K562 (cell line): ENCODE results near the gene IL10RB. TPM values are rescaled to one million over a fixed set of nuclear protein-coding genes. Genes with fewer than 3 reads are reported as not detected.

Source experiments
- ARHGAP35 ChIP-seq: fragments of 450-650 bp; IDR thresholded peaks from 2 replicates; pipeline ENCODE4 v1.6.1; 2018; ENCODE audit not compliant: partially characterized antibody
- ATF6 ChIP-seq: sonication (generic); formaldehyde crosslinking; IDR thresholded peaks from 2 replicates; pipeline ENCODE4 v1.4.0; 2020; ENCODE audit warnings: mild to moderate bottlenecking, missing genetic modification reagents
- BCL6 ChIP-seq: fragments of 250-450 bp; sonication (Bioruptor Pico); IDR thresholded peaks from 2 replicates; pipeline ENCODE4 v1.4.0; 2020
- BRD9 ChIP-seq: fragments of 450-650 bp; IDR thresholded peaks from 2 replicates; pipeline ENCODE4 v1.6.1; 2018; ENCODE audit warnings: low read depth; ENCODE audit not compliant: partially characterized antibody
- CBFA2T3 ChIP-seq: fragments of 450-650 bp; IDR thresholded peaks from 2 replicates; pipeline ENCODE4 v1.6.1; 2017
- ESRRB ChIP-seq: fragments of 250-450 bp; sonication (Bioruptor Pico); IDR thresholded peaks from 2 replicates; pipeline ENCODE4 v1.5.0; 2020; ENCODE audit warnings: mild to moderate bottlenecking, moderate library complexity, borderline replicate concordance
- GTF2B ChIP-seq: IDR thresholded peaks from 2 replicates; pipeline ENCODE4 v1.6.1; 2011; ENCODE audit not compliant: insufficient read length; ENCODE audit errors: extremely low read depth
- HDAC1 ChIP-seq, 2 experiments: fragments of 450-650 bp; IDR thresholded peaks; 2 replicates each; pipeline ENCODE4 v1.6.1; 2016 to 2017; ENCODE audit warnings: inconsistent platforms in 1 of 2, mild to moderate bottlenecking in 1 of 2, moderate library complexity in 1 of 2
- HDAC6 ChIP-seq: IDR thresholded peaks from 2 replicates; pipeline ENCODE4 v1.6.1; 2012; ENCODE audit warnings: low read depth, mild to moderate bottlenecking, control low read depth, inconsistent platforms, low read length, moderate library complexity
- KLF6 ChIP-seq: fragments of 250-450 bp; sonication (Bioruptor Pico); IDR thresholded peaks from 2 replicates; pipeline ENCODE4 v1.4.0; 2020; ENCODE audit warnings: mild to moderate bottlenecking, moderate library complexity, borderline replicate concordance
- L3MBTL2 ChIP-seq: fragments of 450-650 bp; IDR thresholded peaks from 2 replicates; pipeline ENCODE4 v1.6.1; 2016; ENCODE audit warnings: mild to moderate bottlenecking, moderate library complexity
- LCOR ChIP-seq: sonication (generic); formaldehyde crosslinking; IDR thresholded peaks from 2 replicates; pipeline ENCODE4 v1.8.0; 2022; ENCODE audit warnings: mild to moderate bottlenecking, missing genetic modification reagents
- MEF2D ChIP-seq: conservative IDR thresholded peaks from 2 replicates; pipeline ENCODE4 v1.6.1; 2016; ENCODE audit warnings: low read depth, missing genetic modification characterization, missing compliant biosample characterization
- NR2C1 ChIP-seq, 2 experiments: fragments of 450-650 bp; IDR thresholded peaks; 2 replicates each; pipeline ENCODE4 v1.6.1; 2017; ENCODE audit warnings: mild to moderate bottlenecking in 2 of 2, antibody characterized with exemption in 1 of 2, inconsistent platforms in 1 of 2, missing compliant biosample characterization in 1 of 2, missing genetic modification characterization in 1 of 2
- PTBP1 ChIP-seq: fragments of 200-400 bp; formaldehyde crosslinking; IDR thresholded peaks from 2 replicates; pipeline ENCODE4 v1.6.1; 2017; ENCODE audit warnings: low read depth, low read length
- RFX1 ChIP-seq: fragments of 450-650 bp; IDR thresholded peaks from 2 replicates; pipeline ENCODE4 v1.6.1; 2016; ENCODE audit warnings: mild to moderate bottlenecking, moderate library complexity
- SIN3A ChIP-seq, 2 experiments: fragments of 150-350 bp in 1 of 2; IDR thresholded peaks; 2 replicates each; pipeline ENCODE4 v1.6.1; 2011 to 2016; ENCODE audit warnings: borderline replicate concordance in 2 of 2, low read depth in 2 of 2, low read length in 2 of 2, mild to moderate bottlenecking in 2 of 2, moderate library complexity in 2 of 2; ENCODE audit not compliant: control insufficient read depth in 1 of 2
- SMAD4 ChIP-seq: fragments of 250-450 bp; sonication (Bioruptor Pico); conservative IDR thresholded peaks from 2 replicates; pipeline ENCODE4 v1.8.0; 2021; ENCODE audit warnings: inconsistent platforms, mild to moderate bottlenecking, moderate library complexity
- SNIP1 ChIP-seq: fragments of 450-650 bp; IDR thresholded peaks from 2 replicates; pipeline ENCODE4 v1.7.1; 2017; ENCODE audit warnings: low read depth, mild to moderate bottlenecking
- ZNF41 ChIP-seq: fragments of 250-450 bp; sonication (Bioruptor Pico); conservative IDR thresholded peaks from 2 replicates; pipeline ENCODE4 v1.4.0; 2020; ENCODE audit warnings: mild to moderate bottlenecking
- ZNF766 ChIP-seq: fragments of 200-800 bp; sonication (Bioruptor generic); conservative IDR thresholded peaks from 2 replicates; pipeline ENCODE4 v1.6.1; 2016; ENCODE audit warnings: missing genetic modification characterization, missing compliant biosample characterization
- ZSCAN32 ChIP-seq: fragments of 450-650 bp; formaldehyde crosslinking; IDR thresholded peaks from 2 replicates; pipeline ENCODE4 v1.4.0; 2020; ENCODE audit warnings: mild to moderate bottlenecking, moderate library complexity
- polyA plus RNA-seq, 8 experiments: library from polyadenylated mRNA; depleted of rRNA in 4 of 8; stranded (reverse) in 5 of 8; unstranded in 3 of 8; fragments of >200 nt; fragmentation: Nextera tagmentation in 2 of 8; fragmentation: Illumina TruSeq in 1 of 8; extraction: Ambion mirVana in 2 of 8; extraction: Trizol in 1 of 8; gene quantifications; 2 replicates each; pipeline versions ENCODE4 v1.2.1 to v1.2.3, GENCODE V29; 2011 to 2014; ENCODE audit warnings: inconsistent platforms in 1 of 8, missing spikeins in 1 of 8
- total RNA-seq, 7 experiments: library from RNA; depleted of rRNA in 6 of 7; stranded (reverse); fragments of >200 nt in 6 of 7; fragmentation: Illumina TruSeq in 2 of 7; extraction: Trizol in 2 of 7; gene quantifications; 2 replicates each; pipeline versions ENCODE4 v1.2.1 to v1.2.3, GENCODE V29; 2011 to 2021; ENCODE audit warnings: low replicate concordance in 1 of 7
- TF ChIP-seq, protein P1 (sequence below): fragments of 450-650 bp; conservative IDR thresholded peaks from 2 replicates; pipeline ENCODE4 v1.6.1; 2016; ENCODE audit warnings: missing genetic modification characterization, low read depth, mild to moderate bottlenecking, control low read depth, missing compliant biosample characterization
- TF ChIP-seq, protein P2 (sequence below): fragments of 250-450 bp; sonication (Bioruptor Pico); IDR thresholded peaks from 2 replicates; pipeline ENCODE4 v1.8.0; 2021; ENCODE audit warnings: moderate library complexity, mild to moderate bottlenecking, inconsistent platforms

Gene IL10RB
- total and polyA plus RNA-seq, 9 of the 15 experiments (the other 6 are each of a cell fraction or from before 2014, with no cell fraction given), result 10.9 to 33.8 (median 23.0) TPM

DNA sequence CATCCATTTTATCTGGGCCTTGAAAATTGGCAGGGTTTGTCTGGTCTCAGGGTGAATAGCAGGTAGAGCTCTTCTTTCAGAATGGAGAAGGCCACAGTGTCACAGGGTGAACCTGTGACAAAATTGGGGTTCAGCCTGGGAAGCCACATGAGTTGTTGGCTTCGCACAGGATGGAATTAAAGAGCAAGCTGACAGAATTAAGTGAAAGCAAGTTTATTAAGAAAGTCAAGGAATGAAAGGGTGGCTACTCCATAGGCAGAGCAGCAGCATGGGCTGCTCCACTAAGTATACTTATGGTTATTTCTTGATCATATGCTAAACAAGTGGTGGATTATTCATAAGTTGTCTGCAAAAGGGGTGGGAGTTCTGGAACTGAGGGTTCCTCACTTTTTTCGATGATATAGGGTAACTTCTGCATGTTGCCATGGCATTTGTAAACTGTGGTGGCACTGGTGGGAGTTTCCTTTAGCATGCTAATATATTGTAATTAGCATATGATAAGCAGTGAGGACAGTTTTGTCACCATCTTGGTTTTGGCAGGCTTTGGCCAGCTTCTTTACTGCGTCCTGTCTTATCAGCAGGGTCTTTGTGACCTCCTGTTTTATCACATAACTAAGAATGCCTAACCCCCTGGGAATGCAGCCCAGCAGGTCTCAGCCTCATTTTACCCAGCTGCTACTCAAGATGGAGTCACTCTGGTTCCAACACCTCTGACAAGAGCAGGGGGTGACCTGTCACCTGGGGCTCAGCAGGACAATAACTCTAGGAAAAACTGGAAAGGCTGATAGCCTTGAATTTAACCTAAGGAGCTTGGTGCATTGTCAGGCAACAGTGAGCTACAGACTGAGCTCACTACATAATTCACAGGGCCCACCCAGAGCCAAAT lies 31.3 kb upstream of the IL10RB start (continued):
- TF ChIP-seq, protein P1, sequence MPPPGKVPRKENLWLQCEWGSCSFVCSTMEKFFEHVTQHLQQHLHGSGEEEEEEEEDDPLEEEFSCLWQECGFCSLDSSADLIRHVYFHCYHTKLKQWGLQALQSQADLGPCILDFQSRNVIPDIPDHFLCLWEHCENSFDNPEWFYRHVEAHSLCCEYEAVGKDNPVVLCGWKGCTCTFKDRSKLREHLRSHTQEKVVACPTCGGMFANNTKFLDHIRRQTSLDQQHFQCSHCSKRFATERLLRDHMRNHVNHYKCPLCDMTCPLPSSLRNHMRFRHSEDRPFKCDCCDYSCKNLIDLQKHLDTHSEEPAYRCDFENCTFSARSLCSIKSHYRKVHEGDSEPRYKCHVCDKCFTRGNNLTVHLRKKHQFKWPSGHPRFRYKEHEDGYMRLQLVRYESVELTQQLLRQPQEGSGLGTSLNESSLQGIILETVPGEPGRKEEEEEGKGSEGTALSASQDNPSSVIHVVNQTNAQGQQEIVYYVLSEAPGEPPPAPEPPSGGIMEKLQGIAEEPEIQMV (tag), result 0 out of 2 replicates have a peak, but pooled peaks have one; percentile 45
- TF ChIP-seq BRD9 (no peak), RFX1 (peak; percentile 61), CBFA2T3 (no peak), ZNF766 (CRISPR knock-in tag) (peak; percentile 63; the same call in 1 of the 2 replicates), L3MBTL2 (no peak), ARHGAP35 (no peak), SIN3A (IDR thresholded peaks at IDR 0.05; ENCODE audit: borderline replicate concordance in 2 of 2, control insufficient read depth in 1 of 2, low read depth in 2 of 2, low read length in 2 of 2) (peak in 1 of 2 experiments; percentile 52; a peak in 1 of 4 replicates), ZNF41 (CRISPR knock-in tag) (peak; percentile 49; the same call in 1 of the 2 replicates), NR2C1 (IDR thresholded peaks at IDR 0.05) (no peak), NR2C1 (tag; IDR thresholded peaks at IDR 0.05) (peak; percentile 77), BCL6 (CRISPR knock-in tag) (peak; percentile 35; the same call in 1 of the 2 replicates), SNIP1 (no peak), ESRRB (no peak), SMAD4 (CRISPR knock-in tag) (0 out of 2 replicates have a peak, but pooled peaks have one; percentile 44), KLF6 (peak; percentile 59; the same call in 1 of the 2 replicates), HDAC1 (IDR thresholded peaks at IDR 0.05) (no peak), HDAC6 (no peak), ATF6 (CRISPR knock-in tag) (no peak), LCOR (CRISPR knock-in tag) (no peak), MEF2D (tag) (0 out of 2 replicates have a peak, but pooled peaks have one; percentile 55), GTF2B (peak; percentile 23), PTBP1 (peak; percentile 93), ZSCAN32 (CRISPR knock-in tag) (no peak)
- TF ChIP-seq, protein P2, sequence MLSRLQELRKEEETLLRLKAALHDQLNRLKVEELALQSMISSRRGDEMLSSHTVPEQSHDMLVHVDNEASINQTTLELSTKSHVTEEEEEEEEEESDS (CRISPR knock-in tag), result peak; percentile 60
